Measurements from ENCODE around the gene NTN1.

Gene NTN1

GRCh38 chr17:9037736-9038135 is 16.4 kb downstream of the NTN1 start:
- no peak for DNase-seq (ENCODE audit: low read depth)

GRCh38 chr17:9038380-9038779 is 17.1 kb downstream of the NTN1 start:
- DNase-seq (ENCODE audit: low read depth) = no peak

GRCh38 chr17:9044772-9045463 is 23.6 kb downstream of the NTN1 start:
- no peak for DNase-seq (ENCODE audit: low read depth)

GRCh38 chr17:9050801-9051401 is 29.6 kb downstream of the NTN1 start:
- DNase-seq (ENCODE audit: low read depth) = no peak

- no peak for DNase-seq (ENCODE audit: low read depth)
Observed at GRCh38 chr17:9051561-9051960, 30.3 kb downstream of the NTN1 start.

GRCh38 chr17:9052921-9053320 is 31.6 kb downstream of the NTN1 start:
- DNase-seq (ENCODE audit: low read depth) = no peak

- no peak for DNase-seq (ENCODE audit: low read depth)
Observed at GRCh38 chr17:9053406-9053805, 32.1 kb downstream of the NTN1 start.

- no peak for DNase-seq (ENCODE audit: low read depth)
Observed at GRCh38 chr17:9054126-9054975, 33.0 kb downstream of the NTN1 start.

- no peak for DNase-seq (ENCODE audit: low read depth)
Observed at GRCh38 chr17:9055281-9055680, 34.0 kb downstream of the NTN1 start.

GRCh38 chr17:9056566-9056965 is 35.3 kb downstream of the NTN1 start:
- DNase-seq (ENCODE audit: low read depth) = no peak

GRCh38 chr17:9057310-9057709 is 36.0 kb downstream of the NTN1 start:
- no peak for DNase-seq (ENCODE audit: low read depth)

- no peak for DNase-seq (ENCODE audit: low read depth)
Observed at GRCh38 chr17:9062399-9062902, 41.1 kb downstream of the NTN1 start.

- no peak for DNase-seq (ENCODE audit: low read depth)
Observed at GRCh38 chr17:9064311-9064834, 43.1 kb downstream of the NTN1 start.

- no peak for DNase-seq (ENCODE audit: low read depth)
Observed at GRCh38 chr17:9071016-9071415, 49.7 kb downstream of the NTN1 start.

- DNase-seq (ENCODE audit: low read depth) = no peak
Observed at GRCh38 chr17:9071811-9072498, 50.6 kb downstream of the NTN1 start.

GRCh38 chr17:9072696-9073339 is 51.5 kb downstream of the NTN1 start:
- no peak for DNase-seq (ENCODE audit: low read depth)

GRCh38 chr17:9074131-9074530 is 52.8 kb downstream of the NTN1 start:
- no peak for DNase-seq (ENCODE audit: low read depth)

- no peak for DNase-seq (ENCODE audit: low read depth)
Observed at GRCh38 chr17:9079461-9080103, 58.3 kb downstream of the NTN1 start.

GRCh38 chr17:9080296-9080914 is 59.1 kb downstream of the NTN1 start:
- no peak for DNase-seq (ENCODE audit: low read depth)

GRCh38 chr17:9080983-9081382 is 59.7 kb downstream of the NTN1 start:
- no peak for DNase-seq (ENCODE audit: low read depth)

GRCh38 chr17:9086577-9086976 is 65.3 kb downstream of the NTN1 start:
- no peak for DNase-seq (ENCODE audit: low read depth)
